Keratinocyte (primary cell): ENCODE measurements around the gene NEUROD2.

Experiments
- CTCF ChIP-seq, 3 experiments: IDR thresholded peaks in 1 of 3; conservative IDR thresholded peaks in 1 of 3; optimal IDR thresholded peaks in 1 of 3; 2 replicates in 2 of 3; 3 replicates in 1 of 3; pipeline versions ENCODE3 to v1.5.1; 2011; ENCODE audit warnings: low read length in 3 of 3, mild to moderate bottlenecking in 3 of 3, moderate library complexity in 2 of 3, control low read depth in 1 of 3, inconsistent platforms in 1 of 3; ENCODE audit not compliant: insufficient read depth in 2 of 3; ENCODE audit errors: extremely low read depth in 1 of 3
- EZH2 ChIP-seq: IDR thresholded peaks from one replicate; pipeline ENCODE4 v1.6.1; 2012; ENCODE audit warnings: inconsistent platforms, mild to moderate bottlenecking, low read length, moderate library complexity

- TF ChIP-seq EZH2 (no peak), CTCF (optimal IDR thresholded peaks at IDR 0.05 in 1 of 3, IDR thresholded peaks at IDR 0.05 in 1 of 3, conservative IDR thresholded peaks at IDR 0.05 in 1 of 3; ENCODE audit: extremely low read depth in 1 of 3, insufficient read depth in 2 of 3, low read length in 3 of 3) (no peak)
Observed at GRCh38 chr17:39582658-39583057, 25.1 kb downstream of the NEUROD2 start.
